SK-N-MC (cell line): Measurements from ENCODE around the gene SERPINH1.

Experiments
- DNase-seq: peaks from one replicate; pipeline ENCODE4 v3.0.0-alpha.2; 2011; ENCODE audit warnings: low read depth, low spot score
- H3K27ac ChIP-seq: fragments of 200-600 bp; sonication (generic); 2 replicates; pipeline ENCODE4 v1.5.1; 2016; ENCODE audit warnings: mixed run types
- H3K36me3 ChIP-seq: fragments of 200-600 bp; sonication (generic); 2 replicates; pipeline ENCODE4 v1.6.1; 2017; ENCODE audit warnings: antibody characterized with exemption, low read length, mixed read lengths; ENCODE audit not compliant: insufficient read depth
- H3K4me3 ChIP-seq: fragments of 200-600 bp; sonication (generic); 2 replicates; pipeline ENCODE4 v1.5.1; 2016
- H3K9ac ChIP-seq: fragments of 200-600 bp; sonication (generic); 2 replicates; pipeline ENCODE4 v1.8.0; 2017; ENCODE audit warnings: mixed run types, mixed read lengths; ENCODE audit not compliant: insufficient read length
- H3K9me3 ChIP-seq: fragments of 200-600 bp; sonication (generic); 2 replicates; pipeline ENCODE4 v1.6.1; 2017; ENCODE audit warnings: low read depth, mild to moderate bottlenecking, antibody characterized with exemption, low read length, moderate library complexity, mixed read lengths
- EZH2 ChIP-seq: fragments of 200-600 bp; sonication (generic); IDR thresholded peaks from one replicate; pipeline ENCODE4 v1.6.1; 2017; ENCODE audit warnings: antibody characterized with exemption
- FOXP2 ChIP-seq: optimal IDR thresholded peaks from 2 replicates; pipeline ENCODE3; 2011; ENCODE audit warnings: mild to moderate bottlenecking, moderate library complexity; ENCODE audit not compliant: insufficient read depth; ENCODE audit errors: extremely low read length, control extremely low read depth
- POLR2AphosphoS5 ChIP-seq: IDR thresholded peaks from 2 replicates; pipeline ENCODE4 v1.6.1; 2012; ENCODE audit warnings: mild to moderate bottlenecking, low read depth, low read length, borderline replicate concordance

Gene SERPINH1

DNA sequence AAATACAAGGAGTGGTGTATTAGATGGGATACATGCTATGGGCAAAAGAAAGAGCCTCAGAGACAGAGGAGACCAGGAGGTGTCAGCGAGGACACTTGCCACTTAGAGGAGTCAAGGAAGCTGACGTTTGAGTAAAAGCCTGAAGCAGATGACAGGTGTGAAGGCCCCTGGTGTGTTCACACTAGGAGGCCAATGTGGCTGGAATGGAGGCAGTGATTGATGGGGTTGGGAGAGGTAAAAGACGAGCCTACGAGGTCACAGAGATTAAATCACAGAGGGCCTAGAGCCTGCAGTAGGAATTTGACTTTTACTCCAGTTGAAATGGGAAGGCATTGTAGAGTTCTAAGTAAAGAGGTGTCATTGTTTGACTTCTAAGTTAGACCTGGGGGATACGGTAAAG lies 24.3 kb upstream of the SERPINH1 start:
- H3K27ac ChIP-seq: no peak overlapping the region
- H3K4me3 ChIP-seq: no peak overlapping the region
- no peak for TF ChIP-seq POLR2AphosphoS5
- TF ChIP-seq FOXP2: no peak
- no peak for TF ChIP-seq EZH2
- no peak overlapping the region for H3K9ac ChIP-seq
- no peaks in the 10 kb centered on the region for H3K9me3 ChIP-seq
- no peaks in the 10 kb centered on the region for H3K36me3 ChIP-seq
- no peak for DNase-seq

DNA sequence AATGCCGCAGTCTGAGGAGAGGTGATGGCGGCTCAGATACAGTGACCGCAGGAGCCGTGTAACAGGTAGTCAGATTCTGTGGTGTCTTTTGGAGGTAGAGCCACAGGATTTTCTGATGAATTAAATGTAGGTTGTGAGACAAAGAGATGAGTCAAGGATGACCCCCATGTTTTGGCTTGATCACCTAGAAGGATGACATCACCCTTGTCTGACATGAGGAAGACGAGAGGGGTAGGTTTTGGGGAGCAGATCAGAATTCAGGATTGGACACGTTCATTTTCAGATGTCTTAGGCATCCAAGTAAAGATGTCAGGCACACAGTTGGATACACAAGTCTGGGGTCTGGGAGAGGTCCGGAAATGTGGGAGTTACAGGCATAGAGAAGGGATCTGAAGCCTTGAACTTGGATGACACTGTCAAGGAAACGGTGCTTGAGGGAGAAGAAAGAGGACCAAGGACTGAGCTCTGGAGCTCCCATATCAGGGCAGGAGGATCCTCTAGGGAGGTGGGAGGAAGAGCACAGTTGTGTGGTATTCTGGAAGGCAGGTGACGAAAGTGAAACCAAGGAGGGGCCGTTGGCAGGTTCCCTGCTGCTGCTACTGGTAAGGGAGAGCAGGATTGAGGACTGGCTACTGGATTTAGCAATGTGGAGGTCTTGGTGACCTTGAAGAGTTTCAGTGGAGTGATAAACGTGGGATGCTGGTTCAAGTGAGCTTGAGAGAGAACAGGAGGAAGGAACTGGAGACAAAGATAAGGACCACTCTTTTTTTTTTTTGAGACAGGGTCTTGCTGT lies 23.7 kb upstream of the SERPINH1 start:
- H3K27ac ChIP-seq: no peak overlapping the region
- no peaks in the 10 kb centered on the region for H3K9me3 ChIP-seq
- no peaks in the 10 kb centered on the region for H3K36me3 ChIP-seq
- DNase-seq: no peak
- TF ChIP-seq FOXP2 (no peak), EZH2 (no peak), POLR2AphosphoS5 (no peak)
- H3K4me3 ChIP-seq: no peak overlapping the region
- H3K9ac ChIP-seq: no peak overlapping the region

DNA sequence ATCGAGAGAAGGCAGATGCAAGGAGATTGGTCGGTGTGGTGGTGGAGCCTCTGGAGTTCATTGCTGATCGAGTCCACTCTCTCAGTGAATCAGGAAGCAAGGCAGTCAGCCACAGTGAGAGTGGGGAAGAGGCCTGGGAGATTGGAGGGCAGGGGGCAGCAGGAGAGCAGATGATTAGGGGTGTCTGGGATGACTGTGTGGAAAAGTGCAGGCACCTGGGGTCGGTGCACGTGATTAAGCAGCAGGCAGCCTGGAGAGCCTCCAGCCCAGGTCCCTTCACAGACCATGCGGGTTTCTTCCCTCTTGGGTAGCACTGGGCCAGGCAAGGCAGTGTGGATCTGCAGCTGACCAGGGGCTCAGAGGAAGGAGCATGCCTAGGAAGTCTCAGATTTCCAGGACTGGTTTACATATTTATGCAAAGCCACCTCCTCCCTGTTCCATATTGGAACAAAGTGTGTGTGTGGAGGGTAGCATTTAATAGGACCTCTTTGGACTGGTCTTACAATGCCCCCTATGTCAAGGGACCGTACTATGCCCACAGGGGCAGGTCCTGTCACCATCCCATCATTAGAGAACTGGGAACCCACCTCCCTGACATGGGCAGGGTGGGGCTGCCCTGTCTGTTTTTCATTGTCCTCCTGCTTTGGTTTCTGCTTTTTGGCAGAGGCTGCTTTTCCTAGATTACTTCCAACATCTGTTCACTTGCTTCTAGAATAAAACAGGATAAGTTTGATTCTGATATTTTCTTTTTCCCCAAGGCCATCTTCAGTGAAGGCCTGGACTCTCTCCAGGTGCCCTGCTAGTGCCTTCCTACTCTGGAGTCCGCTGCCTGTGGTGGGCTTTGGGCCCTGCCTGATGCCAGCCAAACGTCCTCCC lies 22.4 kb upstream of the SERPINH1 start:
- TF ChIP-seq EZH2 (no peak), FOXP2 (no peak), POLR2AphosphoS5 (no peak)
- DNase-seq: no peak
- Histone ChIP-seq H3K9me3 (no peaks in the 10 kb centered on the region), H3K9ac (no peak overlapping the region), H3K36me3 (no peaks in the 10 kb centered on the region), H3K4me3 (no peak overlapping the region), H3K27ac (no peak overlapping the region)

DNA sequence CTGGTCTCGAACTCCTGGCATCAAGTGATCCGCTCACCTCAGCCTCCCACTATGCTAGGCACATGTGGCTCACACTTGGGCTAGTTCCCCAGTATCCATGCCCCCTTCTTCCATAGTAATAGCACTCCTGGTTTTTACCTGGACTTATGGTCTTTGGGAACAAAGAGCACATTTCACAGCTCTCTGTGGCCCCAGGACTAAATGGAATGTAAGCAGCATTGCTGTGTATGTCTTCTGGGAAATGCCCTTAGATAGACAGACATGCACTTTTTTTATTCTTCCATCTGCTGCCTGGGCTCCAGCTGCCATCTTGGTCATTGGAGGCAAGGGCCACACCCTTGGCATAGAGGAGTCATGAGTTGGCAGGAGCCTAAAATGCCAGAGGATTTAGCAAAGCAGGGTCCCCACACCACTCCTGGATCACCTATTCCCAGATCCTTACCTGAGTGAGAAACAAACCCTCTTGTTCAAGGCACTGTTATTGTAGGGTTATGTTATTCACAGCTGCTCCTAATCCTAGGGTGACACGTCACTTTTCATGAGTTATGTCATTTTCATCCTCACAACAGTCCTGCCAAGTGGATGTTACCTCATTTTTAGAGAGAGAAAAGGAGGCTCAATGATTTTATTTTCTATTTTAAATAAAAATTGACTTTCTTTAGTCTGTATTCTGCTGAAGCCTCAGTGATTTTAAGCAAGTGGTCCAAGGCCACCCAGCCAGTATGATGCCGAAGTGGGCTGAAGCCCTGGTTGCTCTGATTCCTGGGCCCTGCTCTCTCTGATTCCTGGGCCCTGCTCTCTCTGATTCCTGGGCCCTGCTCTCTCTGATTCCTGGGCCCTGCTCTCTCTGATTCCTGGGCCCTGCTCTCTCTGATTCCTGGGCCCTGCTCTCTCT lies 20.6 kb upstream of the SERPINH1 start:
- no peak for DNase-seq
- Histone ChIP-seq H3K9ac (no peak overlapping the region), H3K9me3 (no peaks in the 10 kb centered on the region), H3K36me3 (no peaks in the 10 kb centered on the region), H3K27ac (no peak overlapping the region), H3K4me3 (no peak overlapping the region)
- TF ChIP-seq EZH2 (no peak), POLR2AphosphoS5 (no peak), FOXP2 (no peak)

DNA sequence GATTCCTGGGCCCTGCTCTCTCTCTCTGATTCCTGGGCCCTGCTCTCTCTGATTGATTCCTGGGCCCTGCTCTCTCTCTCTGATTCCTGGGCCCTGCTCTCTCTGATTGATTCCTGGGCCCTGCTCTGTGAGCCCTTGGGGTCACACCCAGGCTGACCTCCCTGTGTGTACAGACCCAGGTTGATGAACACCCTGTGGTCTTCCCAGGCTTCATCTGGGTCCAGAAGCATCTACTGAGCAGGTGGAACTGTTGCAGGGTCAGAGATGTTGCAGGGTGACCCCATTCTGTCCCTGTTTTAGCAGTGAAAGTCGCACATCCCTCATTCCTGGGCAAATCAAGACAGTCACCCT lies 20.0 kb upstream of the SERPINH1 start:
- Histone ChIP-seq H3K9me3 (no peaks in the 10 kb centered on the region), H3K4me3 (no peak overlapping the region), H3K9ac (no peak overlapping the region), H3K27ac (no peak overlapping the region), H3K36me3 (no peaks in the 10 kb centered on the region)
- DNase-seq: no peak
- TF ChIP-seq EZH2: no peak
- no peak for TF ChIP-seq POLR2AphosphoS5
- no peak for TF ChIP-seq FOXP2

DNA sequence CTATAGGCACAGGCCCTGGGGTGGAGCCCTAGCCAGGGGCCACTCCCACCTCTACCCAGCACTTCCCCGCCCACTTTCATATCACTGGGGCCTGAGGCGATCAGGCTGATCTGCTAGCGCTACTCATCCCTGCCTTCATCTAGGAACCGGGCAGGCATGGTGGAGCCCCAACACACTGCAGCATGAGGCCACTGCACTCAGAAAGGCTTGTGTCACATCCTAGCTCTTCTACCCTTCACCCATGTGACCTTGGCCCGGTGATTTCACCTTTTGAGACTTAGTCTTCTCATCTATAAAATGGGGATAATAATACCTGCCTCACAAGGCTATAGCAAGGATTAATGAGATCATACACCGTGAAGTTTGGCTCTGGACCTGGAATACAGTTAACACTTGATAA lies 18.2 kb upstream of the SERPINH1 start:
- TF ChIP-seq EZH2 (no peak), FOXP2 (no peak), POLR2AphosphoS5 (no peak)
- no peak overlapping the region for H3K27ac ChIP-seq
- no peak overlapping the region for H3K9ac ChIP-seq
- no peaks in the 10 kb centered on the region for H3K36me3 ChIP-seq
- no peak for DNase-seq
- no peaks in the 10 kb centered on the region for H3K9me3 ChIP-seq
- H3K4me3 ChIP-seq: no peak overlapping the region

DNA sequence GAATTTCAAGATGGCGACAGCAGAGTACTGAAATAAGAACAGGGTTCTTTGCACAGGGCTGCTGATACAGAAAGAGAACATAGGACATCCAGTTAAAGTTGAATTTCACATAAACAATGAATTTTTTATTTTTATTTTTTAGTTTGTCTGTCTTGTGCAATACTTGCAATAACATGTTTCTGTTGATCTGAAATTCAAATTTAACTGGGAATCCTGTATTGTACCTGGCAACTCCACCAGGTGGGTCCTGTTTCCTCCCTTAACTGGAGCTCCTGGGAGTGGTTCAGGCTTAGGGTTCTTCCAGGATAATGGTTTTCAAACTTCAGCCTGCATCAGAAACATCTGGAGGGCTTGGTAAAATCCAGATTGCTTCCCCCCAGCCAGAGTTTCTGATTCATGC lies 14.9 kb upstream of the SERPINH1 start:
- no peak for DNase-seq
- no peak overlapping the region for H3K27ac ChIP-seq
- no peak for TF ChIP-seq POLR2AphosphoS5
- no peak for TF ChIP-seq EZH2
- TF ChIP-seq FOXP2: no peak
- no peak overlapping the region for H3K9ac ChIP-seq
- H3K4me3 ChIP-seq: no peak overlapping the region
- H3K9me3 ChIP-seq: no peaks in the 10 kb centered on the region
- H3K36me3 ChIP-seq: no peaks in the 10 kb centered on the region
